HL-60 (cell line): Measurements from ENCODE around the gene RIN2.

Source experiments
- CTCF ChIP-seq: IDR thresholded peaks from one replicate; pipeline ENCODE4 v1.5.1; 2011; ENCODE audit warnings: low read length, control low read depth, inconsistent platforms; ENCODE audit not compliant: insufficient read depth
- POLR2AphosphoS5 ChIP-seq: IDR thresholded peaks from 2 replicates; pipeline ENCODE4 v1.6.1; 2012; ENCODE audit warnings: low read depth

- no peak for TF ChIP-seq CTCF
- no peak for TF ChIP-seq POLR2AphosphoS5
Observed at GRCh38 chr20:19748681-19749080, 9.4 kb upstream of the RIN2 start.
